Loucy (cell line): Measurements from ENCODE around the gene ANTXRL.

Source experiments
- H2AFZ ChIP-seq: fragments of 200-600 bp; sonication (generic); 2 replicates; pipeline ENCODE4 v1.6.0; 2016; ENCODE audit warnings: antibody characterized with exemption, mild to moderate bottlenecking, low read length, moderate library complexity
- H3F3A ChIP-seq: fragments of 200-600 bp; 2 replicates; pipeline ENCODE4 v1.6.0; 2016; ENCODE audit warnings: antibody characterized with exemption, low read depth, mild to moderate bottlenecking
- H3K27me3 ChIP-seq: fragments of 200-600 bp; sonication (generic); 2 replicates; pipeline ENCODE4 v1.6.1; 2014; ENCODE audit warnings: low read length, mild to moderate bottlenecking; ENCODE audit not compliant: insufficient read depth, poor library complexity, severe bottlenecking
- H3K36me3 ChIP-seq: fragments of 200-600 bp; sonication (generic); 2 replicates; pipeline ENCODE4 v1.6.1; 2016; ENCODE audit warnings: low read length; ENCODE audit not compliant: insufficient read depth
- H3K4me1 ChIP-seq: fragments of 200-600 bp; sonication (generic); 2 replicates; pipeline ENCODE4 v1.5.1; 2014; ENCODE audit warnings: low read length, mild to moderate bottlenecking; ENCODE audit not compliant: insufficient read depth, poor library complexity, severe bottlenecking
- H3K4me2 ChIP-seq: fragments of 200-600 bp; sonication (generic); 2 replicates; pipeline ENCODE4 v1.6.0; 2014; ENCODE audit warnings: antibody characterized with exemption, low read length, low read depth, mild to moderate bottlenecking; ENCODE audit not compliant: poor library complexity, severe bottlenecking
- H3K4me3 ChIP-seq: fragments of 200-600 bp; sonication (generic); 2 replicates; pipeline ENCODE4 v1.5.1; 2014; ENCODE audit warnings: low read length, mild to moderate bottlenecking, mixed read lengths; ENCODE audit not compliant: poor library complexity, severe bottlenecking
- H3K79me2 ChIP-seq: fragments of 200-600 bp; sonication (generic); 2 replicates; pipeline ENCODE4 v1.6.1; 2014; ENCODE audit warnings: low read length; ENCODE audit not compliant: insufficient read depth
- H3K9ac ChIP-seq: fragments of 200-600 bp; sonication (generic); 2 replicates; pipeline ENCODE4 v1.6.0; 2014; ENCODE audit warnings: mild to moderate bottlenecking, low read depth, low read length, moderate library complexity; ENCODE audit not compliant: poor library complexity, severe bottlenecking
- H3K9me2 ChIP-seq: fragments of 200-600 bp; sonication (generic); replicated peaks from 2 replicates; pipeline ENCODE4 v1.6.1; 2016; ENCODE audit warnings: low read depth, low read length, mixed read lengths
- H3K9me3 ChIP-seq: fragments of 200-600 bp; sonication (generic); 2 replicates; pipeline ENCODE4 v1.6.1; 2014; ENCODE audit warnings: mild to moderate bottlenecking, antibody characterized with exemption, low read length, low read depth; ENCODE audit not compliant: insufficient read depth
- H4K20me1 ChIP-seq: fragments of 200-600 bp; sonication (generic); 2 replicates; pipeline ENCODE4 v1.6.0; 2014; ENCODE audit warnings: antibody characterized with exemption, low read length, mild to moderate bottlenecking; ENCODE audit not compliant: insufficient read depth, poor library complexity, severe bottlenecking
- EZH2phosphoT487 ChIP-seq: fragments of 200-600 bp; IDR thresholded peaks from 2 replicates; pipeline ENCODE4 v1.6.1; 2018; ENCODE audit warnings: antibody characterized with exemption, mild to moderate bottlenecking, moderate library complexity, borderline replicate concordance
- TF ChIP-seq, protein P1 (sequence below): fragments of 200-600 bp; sonication (generic); conservative IDR thresholded peaks from 2 replicates; pipeline ENCODE4 v1.5.1; 2014; ENCODE audit warnings: mild to moderate bottlenecking, antibody characterized with exemption, low read length

The ANTXRL gene

DNA sequence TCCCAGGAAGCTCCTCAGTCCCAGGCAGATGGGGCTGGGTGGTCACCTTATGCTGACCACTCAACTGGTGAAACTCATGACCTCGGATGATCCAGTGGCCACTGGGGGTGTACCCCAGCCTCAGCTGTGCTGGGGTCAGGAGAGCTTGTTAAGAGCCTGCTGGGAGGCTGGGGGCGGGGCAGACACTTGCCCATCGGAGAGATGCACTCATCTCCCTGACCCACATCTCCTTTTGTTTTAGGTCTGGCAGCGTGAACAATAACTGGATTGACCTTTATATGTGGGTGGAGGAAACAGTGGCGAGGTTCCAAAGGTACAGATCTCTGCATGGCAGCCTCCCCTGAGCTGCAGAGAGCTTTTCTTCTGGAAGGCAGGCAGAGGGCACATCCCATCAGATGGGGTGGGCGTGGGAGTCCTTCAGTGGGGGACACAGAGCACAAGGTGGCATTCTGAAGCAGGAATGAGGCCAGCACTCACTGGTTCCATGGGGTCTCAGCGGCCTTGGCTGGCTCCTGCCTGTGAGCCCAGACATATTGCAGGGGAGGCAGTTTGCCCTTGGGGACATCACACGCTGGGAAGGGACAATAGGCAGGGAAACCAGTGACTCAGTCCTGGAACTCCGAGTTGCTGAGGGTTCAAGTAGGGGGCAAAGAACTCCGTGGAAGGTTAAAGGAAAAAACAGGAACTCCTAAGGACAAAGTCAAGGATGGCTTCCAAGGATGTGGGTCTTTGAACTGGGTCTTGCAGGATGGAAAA is 5.2 kb downstream of the ANTXRL start:
- Histone ChIP-seq H3K9ac (no peak overlapping the region), H2AFZ (no peak overlapping the region), H3K27me3 (no peaks in the 10 kb centered on the region), H3K36me3 (no peaks in the 10 kb centered on the region), H3K9me2 (no peaks in the 10 kb centered on the region), H3K79me2 (no peaks in the 10 kb centered on the region), H3K9me3 (no peaks in the 10 kb centered on the region), H3K4me2 (no peak overlapping the region), H4K20me1 (no peaks in the 10 kb centered on the region), H3K4me3 (no peak overlapping the region), H3F3A (no peaks in the 10 kb centered on the region), H3K4me1 (peaks cover 6% of the 10 kb centered on the region)
- TF ChIP-seq EZH2phosphoT487: no peak
- TF ChIP-seq, protein P1, sequence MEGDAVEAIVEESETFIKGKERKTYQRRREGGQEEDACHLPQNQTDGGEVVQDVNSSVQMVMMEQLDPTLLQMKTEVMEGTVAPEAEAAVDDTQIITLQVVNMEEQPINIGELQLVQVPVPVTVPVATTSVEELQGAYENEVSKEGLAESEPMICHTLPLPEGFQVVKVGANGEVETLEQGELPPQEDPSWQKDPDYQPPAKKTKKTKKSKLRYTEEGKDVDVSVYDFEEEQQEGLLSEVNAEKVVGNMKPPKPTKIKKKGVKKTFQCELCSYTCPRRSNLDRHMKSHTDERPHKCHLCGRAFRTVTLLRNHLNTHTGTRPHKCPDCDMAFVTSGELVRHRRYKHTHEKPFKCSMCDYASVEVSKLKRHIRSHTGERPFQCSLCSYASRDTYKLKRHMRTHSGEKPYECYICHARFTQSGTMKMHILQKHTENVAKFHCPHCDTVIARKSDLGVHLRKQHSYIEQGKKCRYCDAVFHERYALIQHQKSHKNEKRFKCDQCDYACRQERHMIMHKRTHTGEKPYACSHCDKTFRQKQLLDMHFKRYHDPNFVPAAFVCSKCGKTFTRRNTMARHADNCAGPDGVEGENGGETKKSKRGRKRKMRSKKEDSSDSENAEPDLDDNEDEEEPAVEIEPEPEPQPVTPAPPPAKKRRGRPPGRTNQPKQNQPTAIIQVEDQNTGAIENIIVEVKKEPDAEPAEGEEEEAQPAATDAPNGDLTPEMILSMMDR: no peak

DNA sequence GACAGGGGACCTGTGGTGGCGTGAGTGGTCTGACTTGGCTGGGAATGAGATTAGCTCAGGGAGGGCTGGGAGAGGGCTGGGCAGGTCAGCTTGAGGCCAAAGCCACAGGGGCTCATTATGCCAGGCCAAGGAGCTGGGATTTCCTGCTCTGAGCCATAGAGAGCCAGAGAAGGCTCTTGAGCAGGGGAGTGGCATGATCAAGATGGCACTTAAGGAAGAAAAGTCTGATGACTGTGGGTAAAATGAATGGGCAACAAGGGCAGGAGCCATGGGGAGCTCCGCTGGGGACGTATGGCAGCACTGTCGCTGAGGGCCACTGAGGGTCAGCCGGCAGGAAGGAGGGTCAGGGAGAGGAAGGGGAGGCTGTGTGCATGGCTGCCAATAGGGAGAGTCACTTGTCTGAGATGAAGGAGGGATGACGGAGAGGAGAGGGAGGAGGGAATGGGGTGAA is 5.8 kb downstream of the ANTXRL start:
- no peaks in the 10 kb centered on the region for H3F3A ChIP-seq
- H3K4me1 ChIP-seq: peaks cover 12% of the 10 kb centered on the region
- no peak overlapping the region for H3K9ac ChIP-seq
- H3K36me3 ChIP-seq: no peaks in the 10 kb centered on the region
- no peak overlapping the region for H2AFZ ChIP-seq
- H3K9me3 ChIP-seq: no peaks in the 10 kb centered on the region
- no peak overlapping the region for H3K4me3 ChIP-seq
- no peaks in the 10 kb centered on the region for H3K27me3 ChIP-seq
- H3K79me2 ChIP-seq: no peaks in the 10 kb centered on the region
- H4K20me1 ChIP-seq: no peaks in the 10 kb centered on the region
- H3K9me2 ChIP-seq: no peaks in the 10 kb centered on the region
- no peak for TF ChIP-seq EZH2phosphoT487
- TF ChIP-seq, protein P1: no peak
- no peak overlapping the region for H3K4me2 ChIP-seq

DNA sequence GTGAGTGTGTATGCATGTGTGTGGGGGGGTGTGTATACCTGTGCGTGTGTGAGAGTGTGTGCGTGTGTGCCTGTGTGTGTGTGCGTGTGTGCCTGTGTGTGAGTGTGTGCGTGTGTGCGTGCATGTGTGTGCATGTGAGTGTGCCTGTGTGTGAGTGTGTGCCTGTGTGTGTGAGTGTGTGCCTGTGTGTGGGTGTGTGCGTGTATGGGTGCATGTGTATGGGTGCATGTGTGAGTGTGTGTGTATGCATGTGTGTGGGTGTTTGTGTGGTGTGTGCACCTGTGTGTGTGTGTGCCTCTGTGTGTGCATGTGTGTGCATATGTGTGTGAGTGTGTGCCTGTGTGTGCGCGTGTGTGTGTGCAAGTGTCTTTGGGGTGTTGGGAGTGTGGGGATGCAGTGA is 6.4 kb downstream of the ANTXRL start:
- H3K27me3 ChIP-seq: no peaks in the 10 kb centered on the region
- no peak overlapping the region for H3K4me2 ChIP-seq
- no peaks in the 10 kb centered on the region for H3K9me3 ChIP-seq
- H3K79me2 ChIP-seq: no peaks in the 10 kb centered on the region
- no peak overlapping the region for H2AFZ ChIP-seq
- H3K4me3 ChIP-seq: no peak overlapping the region
- no peaks in the 10 kb centered on the region for H4K20me1 ChIP-seq
- no peak for TF ChIP-seq EZH2phosphoT487
- TF ChIP-seq, protein P1: no peak
- no peaks in the 10 kb centered on the region for H3K36me3 ChIP-seq
- H3F3A ChIP-seq: no peaks in the 10 kb centered on the region
- H3K4me1 ChIP-seq: peaks cover 18% of the 10 kb centered on the region
- H3K9ac ChIP-seq: no peak overlapping the region
- no peaks in the 10 kb centered on the region for H3K9me2 ChIP-seq
